Measurements from ENCODE around the gene ASTE1.

DNA sequence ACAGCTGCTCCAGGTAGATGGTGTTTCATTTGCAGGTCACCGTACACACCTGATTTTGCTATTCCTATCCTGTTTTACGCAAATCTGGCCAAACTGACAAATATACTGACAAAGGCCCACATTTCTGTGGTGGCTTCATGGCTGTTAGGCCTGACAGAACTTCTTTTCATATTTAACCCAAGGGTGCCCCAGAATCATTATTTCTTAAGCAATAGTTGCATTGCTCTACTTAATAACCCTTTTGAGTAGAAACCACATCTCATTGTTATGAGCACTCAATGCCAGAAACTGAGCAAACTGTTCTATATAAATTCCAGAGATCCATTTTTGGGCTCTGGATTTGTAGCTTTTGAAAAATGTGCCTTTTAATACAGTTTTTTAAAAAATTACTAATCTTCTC lies 19.4 kb downstream of the ASTE1 start:
- TF ChIP-seq, protein P1, sequence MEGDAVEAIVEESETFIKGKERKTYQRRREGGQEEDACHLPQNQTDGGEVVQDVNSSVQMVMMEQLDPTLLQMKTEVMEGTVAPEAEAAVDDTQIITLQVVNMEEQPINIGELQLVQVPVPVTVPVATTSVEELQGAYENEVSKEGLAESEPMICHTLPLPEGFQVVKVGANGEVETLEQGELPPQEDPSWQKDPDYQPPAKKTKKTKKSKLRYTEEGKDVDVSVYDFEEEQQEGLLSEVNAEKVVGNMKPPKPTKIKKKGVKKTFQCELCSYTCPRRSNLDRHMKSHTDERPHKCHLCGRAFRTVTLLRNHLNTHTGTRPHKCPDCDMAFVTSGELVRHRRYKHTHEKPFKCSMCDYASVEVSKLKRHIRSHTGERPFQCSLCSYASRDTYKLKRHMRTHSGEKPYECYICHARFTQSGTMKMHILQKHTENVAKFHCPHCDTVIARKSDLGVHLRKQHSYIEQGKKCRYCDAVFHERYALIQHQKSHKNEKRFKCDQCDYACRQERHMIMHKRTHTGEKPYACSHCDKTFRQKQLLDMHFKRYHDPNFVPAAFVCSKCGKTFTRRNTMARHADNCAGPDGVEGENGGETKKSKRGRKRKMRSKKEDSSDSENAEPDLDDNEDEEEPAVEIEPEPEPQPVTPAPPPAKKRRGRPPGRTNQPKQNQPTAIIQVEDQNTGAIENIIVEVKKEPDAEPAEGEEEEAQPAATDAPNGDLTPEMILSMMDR (IDR thresholded peaks at IDR 0.05; ENCODE audit: insufficient read depth, low read depth, low read length): no peak
- TF ChIP-seq EZH2 (IDR thresholded peaks at IDR 0.05; ENCODE audit: insufficient read depth, low read length): no peak

Data from astrocyte (in vitro differentiated cells and primary cell).